Fibroblast of lung (primary cell): Measurements from ENCODE around the gene RERG.

Experiments
- CTCF ChIP-seq, 2 donors: IDR thresholded peaks in 1 of 2; conservative IDR thresholded peaks in 1 of 2; 1 replicate in 1 of 2; 2 replicates in 1 of 2; pipeline ENCODE4 v1.5.1; 2011 to 2012; ENCODE audit warnings: low read length in 2 of 2, control low read depth in 1 of 2, inconsistent platforms in 1 of 2, low read depth in 1 of 2, mild to moderate bottlenecking in 1 of 2
- EZH2 ChIP-seq: IDR thresholded peaks from 2 replicates; pipeline ENCODE4 v1.5.1; 2012; ENCODE audit warnings: low read length, control low read depth, mild to moderate bottlenecking; ENCODE audit errors: missing control alignments

DNA sequence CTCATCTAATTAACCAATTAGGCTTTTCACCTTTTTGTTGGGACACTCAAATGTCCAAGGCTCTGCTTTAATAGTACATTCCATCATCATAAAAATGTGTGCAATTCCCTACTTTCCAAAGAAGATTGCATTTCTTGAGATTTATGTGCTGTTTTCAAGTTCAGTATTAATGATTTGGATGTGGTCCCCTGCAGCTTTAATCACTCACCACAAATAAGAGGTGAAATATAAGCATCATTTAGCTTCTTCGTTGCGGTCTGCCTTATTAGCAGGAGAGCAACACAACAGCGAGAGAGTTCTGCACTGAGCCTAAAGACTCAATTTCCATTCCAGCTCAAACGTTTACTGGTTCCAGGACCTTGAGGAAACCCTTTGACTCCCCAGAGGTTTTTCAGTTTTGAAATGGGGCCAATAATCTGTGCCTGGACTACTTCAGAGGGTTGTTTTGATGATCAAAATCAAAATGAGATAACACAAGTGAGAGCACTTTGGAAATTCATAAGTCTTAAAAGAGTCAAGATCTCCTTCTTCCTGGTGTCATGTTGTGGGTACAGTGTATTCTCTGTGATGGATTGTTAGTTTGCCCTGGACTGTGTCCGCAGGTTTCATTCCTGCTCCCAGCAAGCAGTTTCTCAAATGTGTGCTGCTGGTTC lies 53.1 kb downstream of the RERG start:
- TF ChIP-seq CTCF (conservative IDR thresholded peaks at IDR 0.05 in 1 of 2, IDR thresholded peaks at IDR 0.05 in 1 of 2; ENCODE audit: low read depth in 1 of 2, low read length in 2 of 2) = no peak
- TF ChIP-seq EZH2 = no peak
